Transverse colon (tissue), 4 donors: Measurements from ENCODE around the gene P3H4.

Source experiments
- CTCF ChIP-seq, 5 experiments: fragments of 200-600 bp in 3 of 5; fragments of 450-650 bp in 2 of 5; sonication (generic) in 3 of 5; IDR thresholded peaks; 1 replicate in 2 of 5; 2 replicates in 3 of 5; pipeline ENCODE4 v1.5.1; 2016 to 2017; ENCODE audit warnings: antibody characterized with exemption in 5 of 5, inconsistent platforms in 3 of 5, mild to moderate bottlenecking in 2 of 5, moderate library complexity in 1 of 5
- EP300 ChIP-seq: sonication (generic); formaldehyde crosslinking; IDR thresholded peaks from one replicate; pipeline ENCODE4 v1.6.1; 2017; ENCODE audit warnings: antibody characterized with exemption, low read depth
- POLR2A ChIP-seq: fragments of 450-650 bp; IDR thresholded peaks from one replicate; pipeline ENCODE4 v1.6.1; 2016; ENCODE audit warnings: antibody characterized with exemption, mild to moderate bottlenecking, moderate library complexity
- POLR2AphosphoS5 ChIP-seq, 3 donors: sonication (generic); formaldehyde crosslinking; IDR thresholded peaks; one replicate each; pipeline ENCODE4 v1.6.1; 2016; ENCODE audit warnings: antibody characterized with exemption in 3 of 3

- TF ChIP-seq CTCF (IDR thresholded peaks at IDR 0.05), result no peak
- TF ChIP-seq POLR2AphosphoS5 (IDR thresholded peaks at IDR 0.05), result no peak
- TF ChIP-seq POLR2A, result no peak
- TF ChIP-seq EP300, result no peak
These were observed 45.6 kb downstream of the P3H4 start for GRCh38 chr17:41766135-41766534.
